LNCAP (cell line): ENCODE results near the gene CD300C.

Experiments
- TF ChIP-seq, protein P1 (sequence below): fragments of 450-650 bp; IDR thresholded peaks from 2 replicates; pipeline ENCODE4 v1.5.1; 2017; ENCODE audit warnings: mild to moderate bottlenecking

Gene CD300C

DNA sequence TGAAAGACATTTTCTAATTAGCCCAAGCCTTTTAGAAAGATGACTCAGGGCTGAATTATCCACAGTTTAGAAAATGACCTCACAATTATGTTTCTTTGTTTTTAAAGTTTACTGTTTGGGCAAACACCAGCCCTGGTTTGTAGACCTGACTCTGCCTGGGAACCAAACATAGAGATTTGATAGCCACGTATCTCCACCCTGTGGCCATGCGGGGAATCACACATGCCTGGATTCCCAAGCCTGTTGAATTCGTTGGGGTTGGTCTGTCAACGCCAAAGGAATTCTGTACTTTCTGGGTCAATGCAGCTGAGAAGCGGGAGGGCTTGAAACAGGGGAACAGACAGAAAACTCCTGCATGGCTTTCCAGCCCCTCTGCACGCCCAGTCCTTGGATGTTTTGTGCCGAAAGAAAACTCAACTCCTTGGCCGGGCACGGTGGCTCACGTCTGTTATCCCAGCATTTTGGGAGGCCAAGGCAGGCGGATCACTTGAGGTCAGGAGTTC is 52.5 kb downstream of the CD300C start:
- TF ChIP-seq, protein P1, sequence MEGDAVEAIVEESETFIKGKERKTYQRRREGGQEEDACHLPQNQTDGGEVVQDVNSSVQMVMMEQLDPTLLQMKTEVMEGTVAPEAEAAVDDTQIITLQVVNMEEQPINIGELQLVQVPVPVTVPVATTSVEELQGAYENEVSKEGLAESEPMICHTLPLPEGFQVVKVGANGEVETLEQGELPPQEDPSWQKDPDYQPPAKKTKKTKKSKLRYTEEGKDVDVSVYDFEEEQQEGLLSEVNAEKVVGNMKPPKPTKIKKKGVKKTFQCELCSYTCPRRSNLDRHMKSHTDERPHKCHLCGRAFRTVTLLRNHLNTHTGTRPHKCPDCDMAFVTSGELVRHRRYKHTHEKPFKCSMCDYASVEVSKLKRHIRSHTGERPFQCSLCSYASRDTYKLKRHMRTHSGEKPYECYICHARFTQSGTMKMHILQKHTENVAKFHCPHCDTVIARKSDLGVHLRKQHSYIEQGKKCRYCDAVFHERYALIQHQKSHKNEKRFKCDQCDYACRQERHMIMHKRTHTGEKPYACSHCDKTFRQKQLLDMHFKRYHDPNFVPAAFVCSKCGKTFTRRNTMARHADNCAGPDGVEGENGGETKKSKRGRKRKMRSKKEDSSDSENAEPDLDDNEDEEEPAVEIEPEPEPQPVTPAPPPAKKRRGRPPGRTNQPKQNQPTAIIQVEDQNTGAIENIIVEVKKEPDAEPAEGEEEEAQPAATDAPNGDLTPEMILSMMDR: peak; percentile 91

GRCh38 chr17:74491626-74492025 is 54.3 kb downstream of the CD300C start:
- TF ChIP-seq, protein P1: no peak
